DMS53 treated with DMSO at 0.1 percent for 48 hours (cell line): ENCODE data around the gene C19orf12.

Source experiments
- DNase-seq: peaks from one replicate; lab custom pipeline; 2025; ENCODE audit not compliant: unreplicated experiment; lab: John Stamatoyannopoulos, UW

C19orf12 gene

DNA sequence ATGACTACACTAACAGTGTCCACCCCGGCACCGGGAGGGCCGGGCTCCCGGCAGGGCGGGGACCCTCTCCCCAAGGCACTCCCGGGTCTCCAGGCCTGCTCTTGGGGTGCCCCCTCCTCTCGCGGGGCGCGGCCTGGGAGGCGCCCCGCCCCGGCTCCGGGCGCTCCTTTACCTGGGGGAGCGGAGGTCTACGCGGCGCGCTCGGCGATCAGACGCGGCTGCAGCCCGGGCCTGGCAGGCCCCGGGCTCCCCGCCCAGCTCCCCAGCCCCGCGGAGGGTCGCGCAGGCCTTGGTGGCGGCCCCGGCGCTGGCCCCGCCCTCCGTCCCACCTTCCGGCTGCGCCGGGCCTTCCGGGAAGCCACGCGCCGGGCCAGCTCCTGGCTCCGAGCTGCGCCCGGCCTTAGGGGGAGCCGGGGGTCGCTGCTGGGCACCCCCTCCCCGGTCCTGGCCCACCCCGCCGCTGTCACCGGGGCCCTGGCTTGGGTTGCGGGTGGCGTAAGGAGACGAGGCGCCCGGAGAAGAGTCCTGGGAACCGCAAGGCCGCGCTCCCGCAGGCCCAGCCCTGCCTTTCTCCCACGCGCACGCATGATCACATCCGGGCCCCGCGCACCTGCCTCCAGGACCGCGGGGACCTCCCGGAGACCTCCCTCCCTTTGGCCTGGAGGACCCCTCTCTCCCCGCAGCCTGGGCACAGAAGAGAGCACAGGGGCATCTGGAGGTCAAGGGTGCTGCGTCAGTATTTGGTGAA is at the start of gene C19orf12:
TSS of gene C19orf12 (minus strand) at position 309 of the 748 bp plus-strand sequence. CDS start 6,848 bp downstream, outside the sequence.
- DNase-seq: no peak

DNA sequence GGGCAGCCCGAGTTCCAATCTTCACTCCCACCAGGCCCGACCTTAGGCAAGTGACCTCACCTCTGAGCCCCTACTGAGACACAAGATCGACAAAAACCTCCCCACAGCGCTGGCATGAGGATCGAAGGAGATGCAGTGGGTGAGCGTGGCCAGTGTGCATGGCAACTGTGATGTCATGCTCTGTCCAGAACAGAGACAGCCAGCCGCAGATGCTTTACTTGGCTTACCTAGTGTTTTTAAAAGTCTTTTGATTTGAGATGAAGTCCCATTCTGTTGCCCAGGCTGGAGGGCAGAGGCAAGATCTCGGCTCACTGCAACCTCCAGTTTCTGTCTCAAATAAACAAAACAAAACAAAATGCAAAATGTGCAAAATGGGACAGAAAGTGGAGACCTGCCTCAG is 49.3 kb upstream of the C19orf12 start:
- DNase-seq: no peak

DNA sequence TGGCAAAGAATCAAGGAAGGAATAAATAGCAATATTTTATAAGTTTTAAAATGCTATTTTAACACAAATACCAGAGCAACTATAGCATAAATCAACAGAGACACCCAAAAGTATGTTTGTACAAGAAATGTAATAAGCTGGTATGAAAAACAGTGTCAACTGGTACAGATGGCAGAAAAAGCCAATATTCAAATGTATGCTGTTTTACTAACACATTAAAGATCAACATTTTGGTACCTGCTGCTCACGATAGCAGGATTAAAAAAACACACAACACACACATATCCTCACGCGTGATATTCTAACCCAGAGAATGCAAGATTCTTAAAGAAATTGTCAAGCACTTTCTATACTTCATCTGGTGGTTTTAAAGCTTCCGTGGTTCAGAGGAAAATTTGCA is 48.1 kb upstream of the C19orf12 start:
- no peak for DNase-seq

DNA sequence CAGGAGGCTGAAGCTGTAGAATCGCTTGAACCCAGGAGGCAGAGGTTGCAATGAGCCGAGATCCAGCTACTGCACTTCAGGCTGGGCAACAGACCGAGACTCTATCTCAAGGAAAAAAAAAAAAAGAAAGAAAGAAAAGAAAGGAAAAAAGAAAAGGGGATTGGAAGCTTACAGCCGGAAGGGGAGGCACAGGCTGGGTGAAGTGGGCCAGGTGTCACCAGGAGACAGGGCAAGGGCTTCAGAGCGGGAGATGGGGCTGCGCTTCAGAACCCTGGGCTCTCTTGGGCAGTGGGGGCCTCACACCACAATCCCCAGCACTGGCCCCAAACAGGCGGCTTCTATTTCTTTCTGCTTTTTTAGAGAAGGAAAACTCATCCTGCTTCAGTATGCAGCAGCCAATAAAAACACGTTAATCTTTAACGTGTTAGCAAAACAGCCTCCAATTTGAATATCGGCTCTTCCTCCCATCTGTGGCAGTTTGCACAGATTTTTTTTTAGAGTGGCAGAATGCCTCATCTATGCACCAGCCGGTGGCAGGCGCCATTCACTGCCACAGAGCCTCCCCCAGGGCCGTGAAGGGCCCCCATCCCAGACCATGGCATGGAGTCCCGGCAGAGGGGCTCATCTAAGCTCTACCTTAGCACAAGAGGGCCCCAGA is 46.6 kb upstream of the C19orf12 start:
- no peak for DNase-seq

DNA sequence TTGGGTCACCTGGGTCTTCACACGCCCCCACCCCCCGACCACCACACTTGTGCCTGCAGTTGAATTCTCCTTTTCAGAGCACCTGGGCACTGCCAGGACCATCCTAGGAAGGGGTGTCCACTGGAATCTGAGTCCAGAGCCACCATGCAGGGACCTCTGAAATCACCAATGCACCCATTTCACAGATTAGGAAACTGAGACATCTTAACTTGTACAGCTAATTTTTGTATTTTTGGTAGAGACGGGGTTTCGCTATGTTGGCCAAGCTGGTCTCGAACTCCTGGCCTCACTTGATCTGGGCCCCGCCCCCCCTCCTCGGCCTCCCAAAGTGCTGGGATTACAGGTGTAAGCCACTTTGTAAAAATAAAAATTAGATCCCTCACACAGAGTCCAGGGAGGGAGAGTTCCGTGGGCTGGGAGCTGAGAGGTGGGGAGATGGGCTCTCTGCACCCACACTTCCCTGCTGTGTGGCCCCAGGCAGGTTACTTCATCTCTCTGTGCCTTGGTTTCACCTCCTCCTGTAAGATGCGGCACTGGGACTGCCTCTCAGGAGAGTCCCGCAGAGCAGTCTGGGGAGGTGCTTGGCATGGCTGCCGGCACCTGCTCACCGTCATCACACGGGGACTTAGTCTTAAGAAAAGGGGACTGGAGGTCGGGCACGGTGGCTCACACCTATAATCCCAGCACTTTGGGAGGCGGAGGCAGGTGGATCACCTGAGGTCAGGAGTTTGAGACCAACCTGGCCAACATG is 45.9 kb upstream of the C19orf12 start:
- no peak for DNase-seq

DNA sequence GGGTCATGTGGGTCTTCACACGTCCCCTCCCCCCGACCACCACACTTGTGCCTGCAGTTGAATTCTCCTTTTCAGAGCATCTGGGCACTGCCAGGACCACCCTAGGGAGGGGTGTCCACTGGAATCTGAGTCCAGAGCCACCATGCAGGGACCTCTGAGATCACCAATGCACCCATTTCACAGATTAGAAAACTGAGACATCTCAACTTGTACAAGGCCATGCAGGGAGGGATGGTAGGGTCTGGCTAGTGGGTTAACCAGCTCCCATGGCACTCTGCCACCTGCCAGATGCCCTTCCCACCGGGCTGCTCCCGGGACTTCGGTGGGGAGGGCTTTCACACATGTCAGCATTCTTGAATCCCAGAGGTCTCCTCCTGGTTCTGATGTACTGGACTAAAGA is 44.3 kb upstream of the C19orf12 start:
- DNase-seq: no peak

DNA sequence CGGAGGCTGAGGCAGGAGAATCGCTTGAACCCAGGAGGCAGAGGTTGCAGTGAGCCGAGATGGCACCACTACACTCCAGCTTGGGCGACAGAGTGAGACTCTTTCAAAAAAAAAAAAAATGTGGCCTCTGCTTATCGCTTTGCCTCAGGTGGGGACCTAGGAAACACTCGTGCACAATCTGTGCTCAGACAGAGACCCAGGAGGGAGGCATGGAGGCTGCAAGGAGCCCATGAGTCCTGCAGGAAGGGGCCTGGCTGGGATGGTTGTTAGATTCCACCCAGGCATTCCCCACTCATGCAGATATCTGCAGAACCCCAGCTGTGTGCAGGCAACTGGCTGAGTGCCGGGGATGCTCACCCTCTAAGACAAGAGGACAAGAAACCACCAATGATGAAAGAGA is 43.8 kb upstream of the C19orf12 start:
- no peak for DNase-seq

DNA sequence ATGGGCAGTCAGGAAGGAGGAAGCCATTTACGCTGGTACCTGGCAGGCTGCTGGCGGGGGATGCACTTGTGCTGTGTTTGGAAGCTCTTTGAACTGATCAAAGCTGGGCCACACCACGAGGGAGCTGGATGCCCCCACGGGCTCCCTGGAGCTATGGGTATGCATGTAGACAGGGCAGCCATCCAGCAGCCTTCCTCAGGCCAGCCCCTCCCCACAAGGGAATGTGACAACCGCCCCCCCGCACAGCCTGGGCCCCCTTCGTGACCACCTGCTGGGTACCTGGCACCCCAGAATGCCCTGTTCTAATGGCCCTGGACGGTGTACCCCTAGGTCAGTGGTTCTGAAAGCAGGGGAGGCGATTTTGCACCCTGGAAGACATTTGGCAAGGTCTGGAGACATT is 42.5 kb upstream of the C19orf12 start:
- DNase-seq: no peak

DNA sequence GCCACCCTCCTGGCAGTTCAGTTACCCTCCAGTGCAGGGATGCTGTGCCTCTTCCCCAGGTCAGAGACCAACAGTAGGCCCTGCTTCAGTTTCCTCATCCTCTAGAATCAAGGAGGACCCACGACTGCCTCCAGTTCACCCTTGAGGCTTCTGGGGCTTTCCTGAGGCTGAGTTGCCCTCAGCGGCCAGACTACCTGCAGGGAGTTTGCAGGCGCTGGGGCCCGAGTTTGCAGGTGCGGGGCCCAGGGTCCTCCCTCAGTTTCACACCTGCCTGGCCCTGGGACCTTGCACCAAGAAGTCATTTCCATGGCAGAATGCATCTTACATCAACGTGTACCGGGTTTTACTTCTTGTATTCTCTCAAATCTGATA is 38.9 kb upstream of the C19orf12 start:
- DNase-seq: no peak

DNA sequence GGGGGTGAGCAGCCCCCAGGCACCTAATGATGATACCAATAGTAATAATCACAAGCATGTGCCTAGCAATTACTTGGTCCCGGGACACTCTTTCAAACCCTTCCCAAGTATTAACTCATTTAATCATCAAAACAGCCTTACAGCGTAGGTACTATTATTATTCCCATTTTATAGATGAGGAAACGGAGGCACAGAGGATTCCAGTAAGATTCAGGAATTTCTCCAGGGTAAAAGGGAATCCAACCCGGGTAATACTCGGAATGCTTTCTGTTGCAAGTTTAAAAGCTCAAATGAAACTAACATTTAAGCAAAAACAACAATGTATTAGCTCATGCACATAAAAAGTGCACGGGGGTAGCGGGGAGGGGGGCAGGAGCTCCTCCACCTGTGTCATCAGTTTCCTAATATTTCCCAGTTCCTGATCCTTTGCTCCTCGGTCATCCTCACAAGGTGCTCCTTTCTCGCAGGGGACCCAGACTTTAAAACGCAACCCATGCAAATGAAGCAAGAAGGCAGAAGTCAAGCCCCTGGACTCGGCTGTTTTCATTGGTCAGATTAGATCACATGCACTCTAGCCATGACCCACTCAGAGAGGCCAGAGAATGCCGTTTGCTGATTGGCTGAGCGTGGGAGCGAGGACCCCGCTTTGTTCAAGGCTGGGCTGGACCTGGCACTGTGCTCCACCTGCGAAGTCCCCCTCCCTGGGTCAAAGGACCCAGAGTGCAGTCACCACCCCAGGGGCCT is 38.3 kb upstream of the C19orf12 start:
- no peak for DNase-seq

DNA sequence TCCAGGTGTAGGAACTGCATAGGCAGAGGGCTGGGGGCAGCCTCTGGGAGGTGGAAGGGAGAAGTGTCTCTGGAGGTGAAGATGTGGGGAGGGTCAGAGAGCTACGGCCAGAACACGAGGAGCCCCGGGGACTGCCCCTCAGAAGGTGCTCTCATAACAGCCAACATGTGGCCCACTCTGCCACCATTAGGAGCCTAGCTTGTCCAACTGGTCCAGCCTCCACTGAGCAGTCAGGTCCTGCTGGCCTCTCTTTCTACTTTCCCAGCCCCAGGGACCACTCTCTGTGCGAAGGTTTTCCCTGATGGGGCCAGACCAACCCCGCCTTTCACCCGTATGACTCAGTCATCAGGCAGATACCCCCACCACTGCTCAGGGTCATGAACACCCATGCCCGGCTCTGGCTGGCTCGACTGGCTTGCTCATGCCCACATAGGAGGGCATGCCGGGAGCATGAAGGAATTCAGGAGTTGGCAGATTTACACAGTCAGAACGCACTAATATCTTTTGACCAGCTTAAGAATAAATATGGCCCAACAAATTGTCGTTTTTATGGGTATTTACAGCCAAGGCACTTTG is 37.5 kb upstream of the C19orf12 start:
- DNase-seq: no peak

DNA sequence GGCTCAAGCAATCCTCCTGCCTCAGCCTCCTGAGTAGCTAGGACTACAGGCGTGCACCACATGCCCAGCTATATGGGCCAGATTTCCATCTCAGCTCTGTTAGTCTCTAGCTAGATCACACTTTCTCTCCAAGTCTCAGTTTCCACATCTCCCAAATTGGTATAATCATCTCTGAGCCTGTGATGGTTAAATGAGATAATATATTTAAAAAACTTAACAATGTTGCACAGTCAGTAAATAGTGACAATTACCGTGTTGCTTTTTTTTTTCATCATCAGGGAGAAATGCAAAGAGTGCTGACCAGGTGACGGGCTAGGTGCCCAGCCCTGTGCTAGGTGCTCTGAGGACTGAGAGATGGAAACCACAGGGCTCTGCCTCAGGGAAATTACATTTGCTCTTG is 36.9 kb upstream of the C19orf12 start:
- DNase-seq: no peak

DNA sequence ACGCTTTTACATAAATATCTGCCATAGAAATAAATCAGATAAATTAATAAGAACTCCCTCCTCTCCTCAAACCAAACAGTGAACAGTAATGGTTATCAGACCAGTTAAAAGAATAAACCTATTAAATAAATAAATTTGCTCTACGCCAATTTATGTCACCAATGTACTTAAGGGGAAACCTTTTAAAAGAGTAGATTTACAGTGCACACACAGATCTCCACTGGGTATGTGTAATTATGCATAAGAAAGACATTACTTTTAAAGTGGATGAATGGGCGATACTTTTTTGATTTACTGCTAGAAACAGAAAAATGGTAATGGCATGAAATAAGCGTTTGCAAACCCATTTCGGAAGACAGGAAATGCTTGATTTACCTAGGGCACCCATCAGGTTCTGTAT is 34.9 kb upstream of the C19orf12 start:
- DNase-seq: no peak

DNA sequence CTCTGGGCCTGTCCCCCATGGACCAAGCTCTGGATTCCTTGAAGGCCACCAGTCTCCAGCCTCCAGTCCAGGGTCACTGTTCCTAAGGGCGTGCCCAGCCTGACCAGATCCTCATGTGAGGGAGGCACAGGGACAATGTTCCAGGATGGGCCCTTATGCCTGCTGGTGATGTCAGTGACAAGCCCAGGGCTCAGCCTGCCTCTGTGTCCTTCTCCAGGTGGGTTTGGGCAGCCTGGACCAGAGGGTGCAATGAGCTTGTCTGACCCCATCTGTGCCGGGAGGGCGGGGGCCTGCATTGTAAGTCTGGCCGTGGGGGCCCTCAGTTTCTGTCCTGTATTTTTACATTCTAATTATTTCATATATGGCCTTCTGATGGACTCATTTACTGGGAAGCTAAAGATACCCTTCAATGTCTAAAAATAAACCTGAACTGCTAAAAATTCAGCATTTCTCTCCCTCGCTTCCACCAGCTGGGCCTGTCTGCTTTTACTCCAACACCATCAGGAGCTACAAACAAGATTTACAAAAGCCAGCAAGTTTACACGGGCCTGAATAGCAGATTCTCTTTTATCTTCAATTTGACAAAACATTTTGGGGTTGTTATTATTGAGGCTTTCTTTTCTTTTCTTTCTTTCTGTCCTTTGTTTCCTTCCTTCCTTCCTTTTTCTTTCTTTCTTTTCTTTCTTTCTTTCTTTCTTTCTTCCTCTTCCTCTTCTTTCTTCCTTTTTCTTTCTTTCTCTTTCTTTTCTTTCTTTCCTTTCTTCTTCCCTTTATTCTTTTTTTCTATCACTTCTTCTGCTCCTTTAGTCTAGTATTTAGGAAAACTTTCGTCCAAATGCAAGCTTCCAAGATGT is 34.2 kb upstream of the C19orf12 start:
- no peak for DNase-seq

DNA sequence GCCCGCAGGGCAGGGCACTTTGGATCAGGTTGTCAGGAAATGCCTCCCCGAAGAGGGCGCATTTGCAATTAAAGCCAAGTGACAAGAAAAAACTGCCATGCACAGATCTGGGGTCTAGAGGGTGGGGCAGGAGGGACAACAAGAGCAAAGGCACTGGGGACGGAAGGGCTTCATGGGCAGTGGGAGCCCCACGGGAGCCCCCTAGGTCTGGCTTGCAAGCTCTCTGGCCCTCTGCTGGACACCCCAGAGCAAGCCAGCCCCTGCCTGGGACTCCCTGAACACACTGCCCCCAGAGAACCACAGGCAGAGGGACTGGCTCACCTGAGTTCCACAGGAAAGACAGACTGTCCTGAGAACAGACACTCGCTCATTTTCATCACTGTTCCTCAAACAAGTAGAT is 30.2 kb upstream of the C19orf12 start:
- no peak for DNase-seq

DNA sequence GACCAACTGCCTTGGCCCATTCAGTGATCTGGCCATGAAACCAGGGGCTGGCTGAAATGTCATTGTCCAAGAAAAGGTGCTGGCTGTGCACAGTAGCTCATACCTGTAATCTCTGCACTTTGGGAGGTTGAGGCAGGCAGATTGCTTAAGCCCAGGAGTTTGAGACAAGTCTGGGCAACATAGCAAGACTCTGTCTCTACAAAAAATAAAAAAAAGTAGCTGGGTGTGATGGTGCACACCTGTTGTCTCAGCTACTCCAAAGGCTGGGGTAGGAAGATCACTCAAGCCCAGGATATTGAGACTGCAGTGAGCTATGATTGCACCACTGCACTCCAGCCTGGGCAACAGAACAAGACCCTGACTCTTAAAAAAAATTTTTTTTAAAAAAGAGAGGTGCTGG is 28.6 kb upstream of the C19orf12 start:
- no peak for DNase-seq

DNA sequence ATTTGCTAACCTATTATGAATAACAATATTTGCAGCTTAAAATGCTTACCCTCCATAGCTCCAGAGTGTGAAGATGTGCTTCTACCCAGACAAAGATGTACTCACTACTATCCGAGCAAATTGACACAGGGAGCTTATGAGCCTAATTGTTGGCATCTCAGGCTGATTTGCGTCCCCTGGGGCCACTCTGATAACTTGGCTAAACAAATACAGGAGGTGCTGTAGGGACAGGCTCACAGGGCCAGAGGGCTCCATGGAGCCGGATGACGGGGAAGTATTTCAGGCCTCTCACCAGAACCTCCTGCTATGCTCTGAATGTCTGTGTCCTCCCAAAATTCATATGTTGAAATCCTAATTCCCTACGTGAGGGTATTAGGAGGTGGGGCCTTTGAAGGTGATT is 26.7 kb upstream of the C19orf12 start:
- no peak for DNase-seq

DNA sequence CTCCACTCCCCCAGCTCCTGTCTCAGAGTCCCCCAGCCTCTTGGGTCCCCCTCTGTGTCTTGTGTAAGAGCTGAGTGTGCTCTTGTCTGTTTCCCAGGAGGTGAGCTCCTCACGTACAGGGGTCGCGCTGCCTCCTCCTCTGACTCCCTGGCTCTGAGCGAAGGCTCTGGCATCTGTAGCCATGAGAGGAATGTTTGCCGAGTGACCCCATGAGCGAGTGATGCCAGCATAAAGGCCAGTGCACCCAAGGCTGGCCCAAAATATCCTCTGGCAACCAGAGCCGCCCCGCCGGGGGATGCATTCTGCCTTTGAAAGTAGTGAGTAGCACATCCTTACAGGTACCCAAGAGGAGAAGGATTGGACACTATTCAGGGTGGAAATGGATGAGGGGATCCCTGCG is 26.2 kb upstream of the C19orf12 start:
- no peak for DNase-seq

DNA sequence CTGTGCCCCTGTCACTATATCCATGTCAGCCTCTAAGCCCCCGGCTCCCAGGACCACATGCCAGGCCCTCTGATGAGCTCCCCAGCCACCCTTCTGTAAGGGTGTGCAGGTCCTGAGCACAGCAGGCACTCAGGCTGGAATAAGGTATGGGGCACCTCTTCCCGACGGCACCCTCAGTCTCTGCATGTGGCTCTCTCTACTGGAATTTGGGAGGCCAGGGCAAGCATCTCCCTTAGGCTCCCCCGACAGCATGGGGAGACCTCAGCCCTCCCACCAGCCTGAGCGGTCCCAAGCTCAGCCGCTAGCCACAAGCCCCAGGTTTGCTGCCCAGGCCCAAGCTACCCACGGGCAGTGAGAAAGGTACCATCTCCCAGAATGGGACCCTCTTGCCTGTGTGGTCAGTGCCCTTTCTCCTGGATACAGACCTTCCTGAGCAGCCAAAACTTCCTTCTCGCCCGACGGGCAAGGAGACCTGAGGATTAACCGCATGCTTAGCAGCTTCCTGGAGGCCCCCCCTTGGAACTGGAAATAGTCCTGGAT is 22.5 kb upstream of the C19orf12 start:
- DNase-seq: no peak

DNA sequence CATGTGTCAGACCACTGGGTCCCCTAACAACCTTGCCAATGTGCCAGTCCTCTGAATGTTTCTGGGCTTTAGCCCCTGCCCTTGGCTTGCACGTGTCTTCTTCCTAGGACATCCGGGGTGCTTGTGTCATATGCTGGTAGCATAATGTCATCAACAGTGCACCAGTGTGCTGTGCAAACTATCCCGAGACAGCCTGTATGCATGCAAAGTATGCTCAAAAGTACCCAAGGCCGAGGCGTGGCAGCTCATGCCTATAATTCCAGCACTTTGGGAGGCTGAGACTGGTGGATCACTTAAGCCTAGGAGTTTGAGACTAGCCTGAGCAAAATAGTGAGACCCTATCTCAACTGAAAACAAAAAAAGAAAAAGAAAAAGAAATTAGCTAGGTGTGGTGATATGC is 20.8 kb upstream of the C19orf12 start:
- no peak for DNase-seq
